ENCODE results near the gene CDH22.

GRCh38 chr20:46183768-46184167 is 124.5 kb downstream of the CDH22 start:
- no peak for TF ChIP-seq CTCF (IDR thresholded peaks at IDR 0.05)
- no peak for TF ChIP-seq EZH2 (IDR thresholded peaks at IDR 0.05; ENCODE audit: borderline replicate concordance, insufficient read depth, low read depth, low read length, poor library complexity, severe bottlenecking)
